H1 (cell line): Measurements from ENCODE around the gene CCDC174. TPM values are rescaled to one million over a fixed set of nuclear protein-coding genes. Genes with fewer than 3 reads are reported as not detected.

Experiments used
- ATF2 ChIP-seq: IDR thresholded peaks from 2 replicates; pipeline ENCODE4 v1.6.1; 2012; ENCODE audit warnings: low read length, inconsistent platforms
- MAX ChIP-seq: IDR thresholded peaks from 2 replicates; pipeline ENCODE4 v1.6.1; 2012; ENCODE audit warnings: inconsistent platforms
- polyA plus RNA-seq, 7 experiments: library from polyadenylated mRNA; depleted of rRNA in 3 of 7; stranded (reverse) in 5 of 7; unstranded in 2 of 7; fragments of >200 nt in 5 of 7; fragments of 200-250 nt in 2 of 7; gene quantifications; 1 replicate in 5 of 7; 2 replicates in 1 of 7; 4 replicates in 1 of 7; pipeline versions ENCODE4 v1.2.1 to v1.2.3, GENCODE V29; 2011 to 2013; ENCODE audit warnings: missing spikeins in 2 of 7, mixed read lengths in 2 of 7
- total RNA-seq: library from RNA; stranded (reverse); fragmentation: NEBNext Ultra II Directional; extraction: Animal tissue kit (Norgen Biotek cat#: 25700); gene quantifications from 2 replicates; pipeline ENCODE4 v1.2.1, GENCODE V29; 2021

The CCDC174 gene
- total and polyA plus RNA-seq, 2 of the 8 experiments (the other 6 are each of a cell fraction or from before 2014, with no cell fraction given): 3.5 to 11.9 TPM

- TF ChIP-seq ATF2: no peak
- TF ChIP-seq MAX: no peak
Observed at GRCh38 chr3:14625443-14625842, 26.1 kb upstream of the CCDC174 start (continued).
